SK-N-SH (cell line): ENCODE measurements around the gene OXGR1. TPM values are rescaled to one million over a fixed set of nuclear protein-coding genes. Genes with fewer than 3 reads are reported as not detected.

ENCODE experiments used
- CTCF ChIA-PET: fragments of 300-600, 350-600 bp; formaldehyde crosslinking; extraction: SDS; loops from one replicate; lab custom pipeline; 2021; lab: Yijun Ruan, JAX
- POLR2A ChIA-PET: fragments of 350-600 bp; sonication (Branson Sonifier 250); formaldehyde crosslinking; extraction: SDS; loops from one replicate; lab custom pipeline; 2020; ENCODE audit warnings: antibody characterized with exemption, inconsistent platforms; lab: Yijun Ruan, JAX
- DNase-seq: peaks from one replicate; pipeline ENCODE4 v3.0.0; 2012
- H2AFZ ChIP-seq: fragments of 200-600 bp; sonication (generic); 2 replicates; pipeline ENCODE4 v1.8.1; 2016; ENCODE audit warnings: antibody characterized with exemption, mild to moderate bottlenecking, low read depth
- H3F3A ChIP-seq: fragments of 200-600 bp; sonication (generic); replicated peaks from 2 replicates; pipeline ENCODE3; 2016; ENCODE audit warnings: antibody characterized with exemption, mild to moderate bottlenecking; ENCODE audit not compliant: insufficient read depth
- H3K27ac ChIP-seq, 2 experiments: fragments of 200-500 bp in 1 of 2; fragments of 200-600 bp in 1 of 2; sonication (Bioruptor generic) in 1 of 2; sonication (generic), shearing (Covaris generic) in 1 of 2; 2 replicates each; pipeline versions ENCODE4 v1.5.1 to v1.6.1; 2014 to 2016; ENCODE audit warnings: low read depth in 2 of 2, inconsistent platforms in 1 of 2, low read length in 1 of 2, mild to moderate bottlenecking in 1 of 2, mixed read lengths in 1 of 2
- H3K27me3 ChIP-seq: fragments of 200-600 bp; sonication (generic), shearing (Covaris generic); 2 replicates; pipeline ENCODE4 v1.6.1; 2016; ENCODE audit warnings: mixed run types; ENCODE audit not compliant: insufficient read depth
- H3K36me3 ChIP-seq, 2 experiments: fragments of 200-500 bp in 1 of 2; fragments of 200-600 bp in 1 of 2; sonication (Bioruptor generic) in 1 of 2; sonication (generic) in 1 of 2; replicated peaks in 1 of 2; 2 replicates each; pipeline versions ENCODE3 to v1.5.1; 2014 to 2016; ENCODE audit warnings: low read length in 1 of 2, mild to moderate bottlenecking in 1 of 2; ENCODE audit not compliant: insufficient read depth in 2 of 2, control insufficient read depth in 1 of 2
- H3K4me1 ChIP-seq, 2 experiments: fragments of 200-500 bp in 1 of 2; fragments of 200-600 bp in 1 of 2; sonication (Bioruptor generic) in 1 of 2; sonication (generic), shearing (Covaris generic) in 1 of 2; 2 replicates each; pipeline versions ENCODE4 v1.5.1 to v1.6.1; 2014 to 2016; ENCODE audit warnings: low read depth in 1 of 2, low read length in 1 of 2, mixed run types in 1 of 2; ENCODE audit not compliant: insufficient read depth in 2 of 2, control insufficient read depth in 1 of 2
- H3K4me2 ChIP-seq: fragments of 200-600 bp; sonication (generic), shearing (Covaris generic); 2 replicates; pipeline ENCODE4 v1.6.1; 2017; ENCODE audit warnings: mixed run types
- H3K4me3 ChIP-seq, 2 experiments: fragments of 200-500 bp in 1 of 2; fragments of 200-600 bp in 1 of 2; sonication (Bioruptor generic) in 1 of 2; sonication (generic), shearing (Covaris generic) in 1 of 2; 2 replicates each; pipeline versions ENCODE4 v1.5.1 to v1.8.1; 2014 to 2016; ENCODE audit warnings: low read depth in 2 of 2, inconsistent platforms in 1 of 2, low read length in 1 of 2, mild to moderate bottlenecking in 1 of 2, mixed read lengths in 1 of 2, moderate library complexity in 1 of 2
- H3K79me2 ChIP-seq: fragments of 200-600 bp; sonication (generic); 2 replicates; pipeline ENCODE4 v1.8.1; 2017; ENCODE audit warnings: mild to moderate bottlenecking; ENCODE audit not compliant: insufficient read depth
- H3K9ac ChIP-seq: fragments of 200-600 bp; sonication (generic); 2 replicates; pipeline ENCODE4 v1.6.1; 2017; ENCODE audit warnings: mixed run types
- H3K9me2 ChIP-seq: fragments of 200-600 bp; sonication (generic); 2 replicates; pipeline ENCODE4 v1.6.1; 2017; ENCODE audit warnings: mixed run types
- H3K9me3 ChIP-seq: fragments of 200-600 bp; sonication (generic); 2 replicates; pipeline ENCODE4 v1.6.1; 2017; ENCODE audit warnings: mixed run types, mild to moderate bottlenecking, moderate library complexity
- H4K20me1 ChIP-seq: fragments of 200-600 bp; sonication (generic); 2 replicates; pipeline ENCODE4 v1.6.1; 2017; ENCODE audit warnings: mild to moderate bottlenecking, mixed run types; ENCODE audit not compliant: insufficient read depth
- CHD2 ChIP-seq: fragments of 150-350 bp; IDR thresholded peaks from 2 replicates; pipeline ENCODE4 v1.6.1; 2018; ENCODE audit warnings: low read length; ENCODE audit not compliant: partially characterized antibody
- ELF1 ChIP-seq: IDR thresholded peaks from 2 replicates; pipeline ENCODE4 v1.4.0; 2012
- EZH2phosphoT487 ChIP-seq: fragments of 200-600 bp; sonication (generic); IDR thresholded peaks from 2 replicates; pipeline ENCODE4 v1.6.1; 2017; ENCODE audit warnings: low read depth, mixed run types, mild to moderate bottlenecking, antibody characterized with exemption, moderate library complexity, borderline replicate concordance
- FOSL2 ChIP-seq: IDR thresholded peaks from 2 replicates; pipeline ENCODE4 v1.4.0; 2012; ENCODE audit warnings: low read depth, mild to moderate bottlenecking, moderate library complexity, borderline replicate concordance
- RCOR1 ChIP-seq: fragments of 150-350 bp; IDR thresholded peaks from 2 replicates; pipeline ENCODE4 v1.6.1; 2017; ENCODE audit warnings: antibody characterized with exemption, low read length
- RXRA ChIP-seq: IDR thresholded peaks from 2 replicates; pipeline ENCODE4 v1.4.0; 2012; ENCODE audit warnings: low read depth, mild to moderate bottlenecking, borderline replicate concordance
- TCF12 ChIP-seq: IDR thresholded peaks from 2 replicates; pipeline ENCODE4 v1.4.0; 2012
- TEAD4 ChIP-seq: IDR thresholded peaks from 2 replicates; pipeline ENCODE4 v1.4.0; 2012; ENCODE audit warnings: mild to moderate bottlenecking, borderline replicate concordance; ENCODE audit not compliant: insufficient read depth
- WGBS: methylation state at CpG from one replicate; pipeline ENCODE4 v1.1.6; 2017; ENCODE audit warnings: low lambda C conversion rate; 5-methylcytosine and 5-hydroxymethylcytosine counted together
- polyA plus RNA-seq, 3 experiments: library from polyadenylated mRNA; depleted of rRNA; stranded (reverse); fragments of >200 nt; gene quantifications; 2 replicates each; pipeline ENCODE4 v1.2.3, GENCODE V29; 2012
- small RNA-seq, 7 experiments: library from RNA; depleted of rRNA; stranded (forward); fragments of <200 nt; gene quantifications; one replicate each; pipeline ENCODE3, GENCODE V24; 2012
- TF ChIP-seq, protein P1 (sequence below): IDR thresholded peaks from 2 replicates; pipeline ENCODE4 v1.4.0; 2012; ENCODE audit warnings: low read depth, borderline replicate concordance

The OXGR1 gene
- polyA plus RNA-seq, 1 of the 3 experiments (the other 2 are of a cell fraction), result not detected

DNA sequence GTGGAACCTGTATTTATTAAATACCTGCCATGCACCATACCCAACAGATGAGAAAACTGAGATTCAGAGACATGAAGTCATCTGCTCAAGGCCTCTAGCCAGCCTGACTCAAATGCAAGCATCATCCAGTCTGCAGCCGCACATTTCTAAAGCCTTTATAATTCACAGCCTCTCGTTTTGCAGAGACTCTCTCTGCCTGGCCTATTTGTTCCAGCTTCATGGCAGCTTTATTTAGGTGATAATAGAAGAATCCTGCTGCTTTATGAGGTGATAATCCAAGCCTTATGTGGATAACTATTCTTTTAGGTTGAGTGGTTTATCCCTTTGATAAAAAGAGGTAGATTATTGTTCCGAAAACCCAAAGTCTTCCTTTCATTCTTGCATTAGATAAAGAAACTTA, 58.4 kb downstream of the OXGR1 start:
- Histone ChIP-seq H3F3A (no peaks in the 10 kb centered on the region), H3K4me1 (no peaks in the 10 kb centered on the region), H3K4me3 (no peak overlapping the region), H3K4me2 (no peak overlapping the region), H3K9me2 (no peaks in the 10 kb centered on the region), H3K79me2 (no peaks in the 10 kb centered on the region), H2AFZ (no peak overlapping the region), H4K20me1 (no peaks in the 10 kb centered on the region), H3K9ac (no peak overlapping the region), H3K9me3 (no peaks in the 10 kb centered on the region), H3K27me3 (no peaks in the 10 kb centered on the region), H3K36me3 (no peaks in the 10 kb centered on the region), H3K27ac (no peak overlapping the region)
- ChIA-PET POLR2A (no interaction called here), CTCF (no interaction called here)
- DNase-seq, result no peak
- TF ChIP-seq ELF1 (no peak), RXRA (no peak), TEAD4 (no peak), CHD2 (no peak), TCF12 (no peak), EZH2phosphoT487 (no peak), FOSL2 (no peak), RCOR1 (no peak)
- TF ChIP-seq, protein P1, sequence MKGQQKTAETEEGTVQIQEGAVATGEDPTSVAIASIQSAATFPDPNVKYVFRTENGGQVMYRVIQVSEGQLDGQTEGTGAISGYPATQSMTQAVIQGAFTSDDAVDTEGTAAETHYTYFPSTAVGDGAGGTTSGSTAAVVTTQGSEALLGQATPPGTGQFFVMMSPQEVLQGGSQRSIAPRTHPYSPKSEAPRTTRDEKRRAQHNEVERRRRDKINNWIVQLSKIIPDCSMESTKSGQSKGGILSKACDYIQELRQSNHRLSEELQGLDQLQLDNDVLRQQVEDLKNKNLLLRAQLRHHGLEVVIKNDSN, result no peak
- 39% methylated on average over 3 of the region's 3 CpGs for WGBS

Small RNAs within 50 kb of the gene (small RNA-seq; reads per million reads assigned to genes)
- gene RN7SKP7, result 0 reads per million in 7 experiments

Other genes starting within 250 kb of the OXGR1 start
- 24.5 and 27.9 TPM in 2 replicates for gene MBNL2, start 227.9 kb upstream of the OXGR1 start, polyA plus RNA-seq (2012; rRNA removed)